Activated CD4-positive, alpha-beta memory T cell treated with anti-CD3 and anti-CD28 coated beads for 36 hours (primary cell): ENCODE measurements around the gene CRADD. TPM values are rescaled to one million over a fixed set of nuclear protein-coding genes. Genes with fewer than 3 reads are reported as not detected.

Experiments
- CTCF ChIA-PET: fragments of 350-600 bp; sonication (Branson Sonifier 250); formaldehyde crosslinking; loops from one replicate; lab custom pipeline; 2021; ENCODE audit warnings: antibody characterized with exemption, inconsistent platforms; lab: Charles Lee
- POLR2A ChIA-PET: fragments of 350-600 bp; sonication (Branson Sonifier 250); formaldehyde crosslinking; loops from one replicate; lab custom pipeline; 2021; ENCODE audit warnings: antibody characterized with exemption; lab: Charles Lee
- DNase-seq: peaks from one replicate; pipeline ENCODE4 v3.0.0-alpha.2; 2020
- H3K27ac Mint-ChIP-seq: one replicate; pipeline ENCODE4 v1.8.0; 2021; ENCODE audit warnings: mixed read lengths
- H3K27me3 Mint-ChIP-seq: one replicate; pipeline ENCODE4 v1.8.0; 2021; ENCODE audit warnings: mixed read lengths
- H3K36me3 Mint-ChIP-seq: one replicate; pipeline ENCODE4 v1.8.0; 2021; ENCODE audit warnings: mixed read lengths
- H3K4me1 Mint-ChIP-seq: one replicate; pipeline ENCODE4 v1.8.0; 2021; ENCODE audit warnings: low read depth, mixed read lengths
- H3K4me3 Mint-ChIP-seq: one replicate; pipeline ENCODE4 v1.8.0; 2021; ENCODE audit warnings: mild to moderate bottlenecking, mixed read lengths
- H3K9me3 Mint-ChIP-seq: one replicate; pipeline ENCODE4 v1.8.0; 2021; ENCODE audit warnings: mixed read lengths
- intact Hi-C: fragments of 100-400 bp; cut with micrococcal nuclease; formaldehyde crosslinking; loops from one replicate; pipeline ENCODE4 v1.15.1; 2023
- total RNA-seq, 2 experiments: library from RNA; stranded (reverse); gene quantifications; one replicate each; pipeline ENCODE4 v1.2.3, GENCODE V29; 2021

CRADD gene
- total RNA-seq, 2 experiments from 2014 or later: 8.9 to 10.4 TPM

- peaks cover 13% of the 10 kb centered on the region for H3K4me1 Mint-ChIP-seq
- H3K4me3 Mint-ChIP-seq: no peak overlapping the region
- CTCF ChIA-PET: interaction anchor here (1.0 kb wide), 1 partner anchor 346 kb away, joined by 3 read pairs; no protein-coding TSS in a partner anchor
- intact Hi-C loops: no loop called here
- DNase-seq: no peak
- no peak overlapping the region for H3K27ac Mint-ChIP-seq
- H3K36me3 Mint-ChIP-seq: peaks cover 18% of the 10 kb centered on the region
- H3K27me3 Mint-ChIP-seq: no peaks in the 10 kb centered on the region
- POLR2A ChIA-PET: no interaction called here
- H3K9me3 Mint-ChIP-seq: peaks cover 25% of the 10 kb centered on the region
Observed at GRCh38 chr12:93756288-93756687, 79.1 kb downstream of the CRADD start.

- intact Hi-C loops: no loop called here
- Mint-ChIP-seq H3K4me3 (no peak overlapping the region), H3K9me3 (peaks cover 18% of the 10 kb centered on the region), H3K27ac (no peak overlapping the region), H3K4me1 (peaks cover 13% of the 10 kb centered on the region), H3K36me3 (peaks cover 10% of the 10 kb centered on the region), H3K27me3 (no peaks in the 10 kb centered on the region)
- no peak for DNase-seq
- POLR2A ChIA-PET: no interaction called here
- CTCF ChIA-PET: interaction anchor here (1.0 to 6.1 kb wide), 3 partner anchors 8 to 343 kb away, joined by 3 to 44 read pairs (median 3); no protein-coding TSS in a partner anchor
Observed at GRCh38 chr12:93757792-93758694, 80.9 kb downstream of the CRADD start.

GRCh38 chr12:93758801-93759373 lies 81.7 kb downstream of the CRADD start:
- no peak for DNase-seq
- CTCF ChIA-PET: interaction anchor here (1.3 to 6.1 kb wide), 2 partner anchors 8 to 343 kb away, joined by 3 to 44 read pairs; no protein-coding TSS in a partner anchor
- no peaks in the 10 kb centered on the region for H3K27me3 Mint-ChIP-seq
- intact Hi-C loops: no loop called here
- POLR2A ChIA-PET: no interaction called here
- no peak overlapping the region for H3K4me3 Mint-ChIP-seq
- peaks cover 9% of the 10 kb centered on the region for H3K9me3 Mint-ChIP-seq
- H3K4me1 Mint-ChIP-seq: peaks cover 16% of the 10 kb centered on the region
- no peak overlapping the region for H3K27ac Mint-ChIP-seq
- peaks cover 6% of the 10 kb centered on the region for H3K36me3 Mint-ChIP-seq

- ChIA-PET POLR2A (no interaction called here), CTCF (interaction anchor here (6.1 kb wide), 1 partner anchor 342 kb away, joined by 44 read pairs; no protein-coding TSS in a partner anchor)
- H3K27ac Mint-ChIP-seq: no peak overlapping the region
- no peak overlapping the region for H3K4me3 Mint-ChIP-seq
- DNase-seq: no peak
- intact Hi-C loops: no loop called here
- no peaks in the 10 kb centered on the region for H3K27me3 Mint-ChIP-seq
- peaks cover 20% of the 10 kb centered on the region for H3K4me1 Mint-ChIP-seq
- peaks cover 2% of the 10 kb centered on the region for H3K36me3 Mint-ChIP-seq
- peaks cover 4% of the 10 kb centered on the region for H3K9me3 Mint-ChIP-seq
Observed at GRCh38 chr12:93759512-93760081, 82.4 kb downstream of the CRADD start.

- POLR2A ChIA-PET: no interaction called here
- Mint-ChIP-seq H3K4me3 (no peak overlapping the region), H3K9me3 (no peaks in the 10 kb centered on the region)
Observed at GRCh38 chr12:93760275-93760875, 83.2 kb downstream of the CRADD start.

GRCh38 chr12:93762059-93762719 lies 85.0 kb downstream of the CRADD start:
- no peak overlapping the region for H3K4me3 Mint-ChIP-seq
- POLR2A ChIA-PET: interaction anchor here (1.0 kb wide), 1 partner anchor 172 kb away, joined by 3 read pairs; no protein-coding TSS in a partner anchor
- CTCF ChIA-PET: interaction anchor here (0.8 to 6.1 kb wide), 6 partner anchors 193 to 774 kb away, joined by 3 to 44 read pairs (median 4); no protein-coding TSS in a partner anchor
- no peaks in the 10 kb centered on the region for H3K9me3 Mint-ChIP-seq
- peaks cover 29% of the 10 kb centered on the region for H3K4me1 Mint-ChIP-seq
- no peaks in the 10 kb centered on the region for H3K27me3 Mint-ChIP-seq
- no peaks in the 10 kb centered on the region for H3K36me3 Mint-ChIP-seq
- intact Hi-C loops: no loop called here
- H3K27ac Mint-ChIP-seq: no peak overlapping the region
- no peak for DNase-seq

More at GRCh38 chr12:93760275-93760875, 83.2 kb downstream of the CRADD start:
- H3K27ac Mint-ChIP-seq: no peak overlapping the region
- intact Hi-C loops: no loop called here
- no peaks in the 10 kb centered on the region for H3K27me3 Mint-ChIP-seq
- CTCF ChIA-PET: interaction anchor here (6.1 kb wide), 1 partner anchor 341 kb away, joined by 44 read pairs; no protein-coding TSS in a partner anchor
- H3K4me1 Mint-ChIP-seq: peaks cover 20% of the 10 kb centered on the region
- H3K36me3 Mint-ChIP-seq: no peaks in the 10 kb centered on the region
- no peak for DNase-seq

GRCh38 chr12:93762912-93763553 lies 85.9 kb downstream of the CRADD start:
- H3K9me3 Mint-ChIP-seq: no peaks in the 10 kb centered on the region
- ChIA-PET CTCF (interaction anchor here (0.8 to 6.1 kb wide), 5 partner anchors 61 to 775 kb away, joined by 3 to 44 read pairs (median 6); no protein-coding TSS in a partner anchor), POLR2A (no interaction called here)
- no peak overlapping the region for H3K27ac Mint-ChIP-seq
- no peaks in the 10 kb centered on the region for H3K36me3 Mint-ChIP-seq
- DNase-seq: no peak
- no peak overlapping the region for H3K4me3 Mint-ChIP-seq
- intact Hi-C loops: no loop called here
- H3K4me1 Mint-ChIP-seq: peaks cover 32% of the 10 kb centered on the region
- H3K27me3 Mint-ChIP-seq: no peaks in the 10 kb centered on the region

- H3K4me3 Mint-ChIP-seq: no peak overlapping the region
- peaks cover 33% of the 10 kb centered on the region for H3K4me1 Mint-ChIP-seq
- DNase-seq: no peak
- intact Hi-C loops: no loop called here
- CTCF ChIA-PET: interaction anchor here (5.4 to 6.1 kb wide), 2 partner anchors 337 to 338 kb away, joined by 44 to 211 read pairs; no protein-coding TSS in a partner anchor
- H3K27ac Mint-ChIP-seq: no peak overlapping the region
- H3K9me3 Mint-ChIP-seq: no peaks in the 10 kb centered on the region
- no peaks in the 10 kb centered on the region for H3K27me3 Mint-ChIP-seq
- POLR2A ChIA-PET: no interaction called here
- H3K36me3 Mint-ChIP-seq: no peaks in the 10 kb centered on the region
Observed at GRCh38 chr12:93763746-93764147, 86.6 kb downstream of the CRADD start.

- Mint-ChIP-seq H3K4me1 (peaks cover 24% of the 10 kb centered on the region), H3K4me3 (no peak overlapping the region), H3K36me3 (no peaks in the 10 kb centered on the region), H3K27ac (no peak overlapping the region), H3K27me3 (no peaks in the 10 kb centered on the region), H3K9me3 (no peaks in the 10 kb centered on the region)
- POLR2A ChIA-PET: interaction anchor here (1.3 to 2.3 kb wide), 3 partner anchors 25 to 336 kb away, joined by 3 to 8 read pairs (median 3); no protein-coding TSS in a partner anchor
- CTCF ChIA-PET: interaction anchor here (0.6 to 5.4 kb wide), 18 partner anchors 8 to 339 kb away, joined by 3 to 211 read pairs (median 4); partner anchors contain the start of gene SOCS2
- no peak for DNase-seq
- intact Hi-C loops: loop anchor here (5.0 kb wide), 1 partner anchor 264 kb away; no protein-coding TSS in a partner anchor
Observed at GRCh38 chr12:93766371-93766770, 89.2 kb downstream of the CRADD start.

- peaks cover under 1% of the 10 kb centered on the region for H3K9me3 Mint-ChIP-seq
- intact Hi-C loops: loop anchor here (1.0 to 5.0 kb wide), 4 partner anchors 198 to 334 kb away; no protein-coding TSS in a partner anchor
- H3K4me3 Mint-ChIP-seq: no peak overlapping the region
- H3K27ac Mint-ChIP-seq: peak overlapping the region; percentile 44
- no peaks in the 10 kb centered on the region for H3K27me3 Mint-ChIP-seq
- peak; percentile 48 for DNase-seq
- peaks cover 30% of the 10 kb centered on the region for H3K4me1 Mint-ChIP-seq
- no peaks in the 10 kb centered on the region for H3K36me3 Mint-ChIP-seq
- CTCF ChIA-PET: interaction anchor here (0.6 to 5.4 kb wide), 27 partner anchors 8 to 440 kb away, joined by 3 to 211 read pairs (median 3); partner anchors contain the start of gene SOCS2
- POLR2A ChIA-PET: interaction anchor here (0.9 to 2.3 kb wide), 4 partner anchors 24 to 335 kb away, joined by 3 to 8 read pairs (median 3); no protein-coding TSS in a partner anchor
Observed at GRCh38 chr12:93766796-93767523, 89.8 kb downstream of the CRADD start.
